SK-N-MC (cell line): ENCODE measurements around the gene QSER1.

ENCODE experiments used
- EZH2 ChIP-seq: fragments of 200-600 bp; sonication (generic); IDR thresholded peaks from one replicate; pipeline ENCODE4 v1.6.1; 2017; ENCODE audit warnings: antibody characterized with exemption
- FOXP2 ChIP-seq: optimal IDR thresholded peaks from 2 replicates; pipeline ENCODE3; 2011; ENCODE audit warnings: mild to moderate bottlenecking, moderate library complexity; ENCODE audit not compliant: insufficient read depth; ENCODE audit errors: extremely low read length, control extremely low read depth
- POLR2AphosphoS5 ChIP-seq: IDR thresholded peaks from 2 replicates; pipeline ENCODE4 v1.6.1; 2012; ENCODE audit warnings: mild to moderate bottlenecking, low read depth, low read length, borderline replicate concordance

- TF ChIP-seq POLR2AphosphoS5 (no peak), EZH2 (no peak), FOXP2 (no peak)
These were observed 42.9 kb downstream of the QSER1 start for GRCh38 chr11:32935462-32936029.
